Upper lobe of left lung (tissue), 6 donors: ENCODE results near the gene CEP41. TPM values are rescaled to one million over a fixed set of nuclear protein-coding genes. Genes with fewer than 3 reads are reported as not detected.
"Not testable (repeated sequence)": the region's sequence is repeated elsewhere in the genome, so short reads cannot be mapped to it uniquely, and the experiment has no call there.

ENCODE experiments used
- ATAC-seq, 2 donors: fragments of 200-7000 bp; cut with Tn5 transposase; one replicate each; pipeline ENCODE4 v1.9.1; 2022; ENCODE audit warnings: mild to moderate bottlenecking in 2 of 2, moderate library complexity in 2 of 2; ENCODE audit not compliant: low FRiP score in 2 of 2
- DNase-seq, 2 donors: peaks; one replicate each; pipeline ENCODE4 v3.0.0-alpha.2; 2019 to 2020
- H3K27ac ChIP-seq, 4 donors: fragments of 200-600 bp; sonication (generic); one replicate each; pipeline ENCODE4 v1.5.1; 2016 to 2019
- H3K27me3 ChIP-seq, 4 donors: fragments of 200-600 bp; sonication (generic); one replicate each; pipeline ENCODE4 v1.5.1; 2017 to 2019
- H3K36me3 ChIP-seq, 4 donors: fragments of 200-600 bp; sonication (generic); one replicate each; pipeline ENCODE4 v1.5.1; 2016 to 2019
- H3K4me1 ChIP-seq, 4 donors: fragments of 200-600 bp; sonication (generic); one replicate each; pipeline ENCODE4 v1.5.1; 2018 to 2019
- H3K4me3 ChIP-seq, 4 donors: fragments of 200-600 bp; sonication (generic); one replicate each; pipeline ENCODE4 v1.5.1; 2017 to 2019; ENCODE audit warnings: mild to moderate bottlenecking in 2 of 4, moderate library complexity in 1 of 4
- H3K9me3 ChIP-seq, 4 donors: fragments of 200-600 bp; sonication (generic); one replicate each; pipeline ENCODE4 v1.5.1; 2018 to 2019
- CTCF ChIP-seq, 6 experiments: fragments of 450-650 bp in 4 of 6; fragments of 200-600 bp in 2 of 6; sonication (generic) in 2 of 6; IDR thresholded peaks; one replicate each; pipeline ENCODE4 v1.5.1; 2016 to 2019; ENCODE audit warnings: antibody characterized with exemption in 6 of 6
- EP300 ChIP-seq, 4 donors: sonication (generic); formaldehyde crosslinking; IDR thresholded peaks; one replicate each; pipeline ENCODE4 v1.5.1; 2017; ENCODE audit warnings: antibody characterized with exemption in 4 of 4, control low read depth in 2 of 4
- POLR2A ChIP-seq, 4 donors: fragments of 450-650 bp; IDR thresholded peaks; one replicate each; pipeline ENCODE4 v1.5.1; 2016 to 2017; ENCODE audit warnings: antibody characterized with exemption in 4 of 4, mild to moderate bottlenecking in 2 of 4
- POLR2AphosphoS5 ChIP-seq, 2 donors: sonication (generic); formaldehyde crosslinking; IDR thresholded peaks; one replicate each; pipeline ENCODE4 v1.5.1; 2017; ENCODE audit warnings: antibody characterized with exemption in 2 of 2
- WGBS, 2 donors: methylation state at CpG; one replicate each; pipeline ENCODE4 v1.1.5; 2017 to 2018; 5-methylcytosine and 5-hydroxymethylcytosine counted together
- total RNA-seq, 6 donors: library from RNA; depleted of rRNA in 4 of 6; stranded (reverse); fragments of >200 nt in 4 of 6; gene quantifications; one replicate each; pipeline versions ENCODE4 v1.1.0 to v1.2.1, GENCODE V29; 2016 to 2021
- donor health status: DM: no; HTN: no; CAD: no; lungs with moderate emphysema.
- donor health status: DM: no; HTN: yes; CAD: no; lungs with severe emphysema.

CEP41 gene
- total RNA-seq, 6 donors from 2014 or later, result 4.3 to 11.5 (median 7.2) TPM

GRCh38 chr7:130379019-130379418, 61.8 kb downstream of the CEP41 start:
- 85 to 86% methylated on average over 7 of the region's 7 CpGs for WGBS, 2 donors
- ATAC-seq (no peak), DNase-seq (no peak)
- no peaks in the 10 kb centered on the region for H3K9me3 ChIP-seq
- TF ChIP-seq POLR2AphosphoS5 (IDR thresholded peaks at IDR 0.05), result no peak
- TF ChIP-seq CTCF (IDR thresholded peaks at IDR 0.05), result no peak
- no peak for TF ChIP-seq EP300 (IDR thresholded peaks at IDR 0.05)
- no peak for TF ChIP-seq POLR2A (IDR thresholded peaks at IDR 0.05)
- H3K36me3 ChIP-seq, result no peaks in the 10 kb centered on the region
- no peak overlapping the region for H3K4me3 ChIP-seq
- H3K4me1 ChIP-seq, result peaks cover 4 to 14% (median 12%) of the 10 kb centered on the region in 4 donors
- no peak overlapping the region for H3K27ac ChIP-seq
- H3K27me3 ChIP-seq, result no peaks in the 10 kb centered on the region

- 85 to 95% methylated on average over 6 of the region's 6 CpGs for WGBS, 2 donors
- Histone ChIP-seq H3K27me3 (no peaks in the 10 kb centered on the region), H3K9me3 (no peaks in the 10 kb centered on the region), H3K36me3 (no peaks in the 10 kb centered on the region), H3K27ac (no peak overlapping the region), H3K4me1 (peaks cover 22 to 31% (median 25%) of the 10 kb centered on the region in 4 donors), H3K4me3 (no peak overlapping the region)
- no peak for DNase-seq
- TF ChIP-seq EP300 (IDR thresholded peaks at IDR 0.05), result no peak
- TF ChIP-seq CTCF (IDR thresholded peaks at IDR 0.05), result no peak
- TF ChIP-seq POLR2A (IDR thresholded peaks at IDR 0.05), result no peak
- no peak for TF ChIP-seq POLR2AphosphoS5 (IDR thresholded peaks at IDR 0.05)
- ATAC-seq, result no peak
Measured at GRCh38 chr7:130377178-130377577, 63.6 kb downstream of the CEP41 start.

GRCh38 chr7:130376461-130376860, 64.4 kb downstream of the CEP41 start:
- peaks cover 23 to 31% (median 26%) of the 10 kb centered on the region in 4 donors for H3K4me1 ChIP-seq

GRCh38 chr7:130374507-130374906, 66.3 kb downstream of the CEP41 start:
- WGBS, 2 donors, result 97 to 100% methylated on average over 6 of the region's 6 CpGs
- no peak for ATAC-seq
- TF ChIP-seq EP300 (IDR thresholded peaks at IDR 0.05) (no peak), POLR2AphosphoS5 (IDR thresholded peaks at IDR 0.05) (no peak), POLR2A (IDR thresholded peaks at IDR 0.05) (no peak), CTCF (IDR thresholded peaks at IDR 0.05) (no peak)
- Histone ChIP-seq H3K9me3 (no peaks in the 10 kb centered on the region), H3K27me3 (no peaks in the 10 kb centered on the region), H3K36me3 (no peaks in the 10 kb centered on the region), H3K27ac (peak overlapping the region; percentile 80 to 88 (median 84)), H3K4me1 (peaks cover 20 to 40% (median 31%) of the 10 kb centered on the region in 4 donors), H3K4me3 (no peak overlapping the region)
- peak in 1 of 2 donors; percentile 52 for DNase-seq

More at GRCh38 chr7:130376461-130376860, 64.4 kb downstream of the CEP41 start:
- not testable (repeated sequence) for H3K36me3 ChIP-seq, H3K9me3 ChIP-seq, ATAC-seq, DNase-seq, H3K4me3 ChIP-seq, H3K27ac ChIP-seq, H3K27me3 ChIP-seq
- WGBS, 2 donors, result 53 to 100% methylated on average over 1 of the region's 1 CpG

GRCh38 chr7:130372402-130373165, 68.2 kb downstream of the CEP41 start:
- Histone ChIP-seq H3K4me3 (no peak overlapping the region), H3K27me3 (no peaks in the 10 kb centered on the region), H3K27ac (peak overlapping the region; percentile 59 to 88 (median 84)), H3K36me3 (no peaks in the 10 kb centered on the region), H3K4me1 (peaks cover 25 to 50% (median 36%) of the 10 kb centered on the region in 4 donors), H3K9me3 (no peaks in the 10 kb centered on the region)
- TF ChIP-seq EP300 (IDR thresholded peaks at IDR 0.05) (no peak), POLR2A (IDR thresholded peaks at IDR 0.05) (no peak), POLR2AphosphoS5 (IDR thresholded peaks at IDR 0.05) (no peak), CTCF (IDR thresholded peaks at IDR 0.05) (no peak)
- ATAC-seq (no peak), DNase-seq (no peak)
- 83 to 88% methylated on average over 11 of the region's 11 CpGs for WGBS, 2 donors
